Astrocyte of the spinal cord (primary cell): Measurements from ENCODE around the gene CALY.

Source experiments
- DNase-seq: peaks from one replicate; pipeline ENCODE4 v3.0.0; 2011; ENCODE audit warnings: low read depth, low spot score
- H3K4me3 ChIP-seq: 2 replicates; pipeline ENCODE4 v1.5.1; 2011; ENCODE audit warnings: low read depth, mild to moderate bottlenecking, low read length, moderate library complexity
- in situ Hi-C: cut with HindIII; loops from 2 replicates; pipeline ENCODE4 v1.10.0; 2017; ENCODE audit warnings: low sequenced_read_pairs
- TF ChIP-seq, protein P1 (sequence below): IDR thresholded peaks from 2 replicates; pipeline ENCODE4 v1.5.1; 2012; ENCODE audit warnings: low read depth, mild to moderate bottlenecking, low read length, inconsistent platforms

Gene CALY

DNA sequence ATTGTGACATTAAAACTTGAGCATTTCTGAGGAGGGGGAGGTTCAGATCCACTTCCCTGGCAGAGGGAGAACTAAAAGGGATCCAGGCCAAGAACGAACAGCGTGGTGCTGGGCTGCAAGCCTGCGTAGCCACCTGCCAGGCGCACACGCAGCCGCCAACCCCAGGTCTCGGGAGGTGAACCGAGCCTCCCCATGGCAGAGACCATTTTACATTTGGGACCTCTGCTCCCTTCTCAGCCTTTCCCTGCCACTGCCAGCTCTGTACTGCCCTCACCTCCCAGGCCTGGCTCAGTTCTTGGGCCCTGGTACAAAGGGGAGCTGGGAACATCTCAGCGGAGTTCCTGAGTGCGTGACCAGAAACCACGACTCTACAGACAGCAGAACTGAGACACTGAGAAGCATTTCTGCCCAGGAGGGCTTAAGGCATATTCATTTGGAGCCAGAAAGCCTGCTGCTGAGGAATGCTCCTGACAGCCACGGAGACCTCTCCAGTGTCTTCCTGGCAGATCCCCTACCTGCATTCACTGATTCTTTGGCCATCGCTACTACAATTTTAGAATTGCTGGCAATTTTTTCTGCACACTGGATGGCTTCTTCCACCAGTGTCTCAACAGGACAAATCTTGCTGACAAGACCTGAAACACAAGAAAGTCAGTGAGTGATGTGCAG is 28.9 kb upstream of the CALY start:
- H3K4me3 ChIP-seq = no peak overlapping the region
- DNase-seq = no peak
- in situ Hi-C loops = no loop called here
- TF ChIP-seq, protein P1, sequence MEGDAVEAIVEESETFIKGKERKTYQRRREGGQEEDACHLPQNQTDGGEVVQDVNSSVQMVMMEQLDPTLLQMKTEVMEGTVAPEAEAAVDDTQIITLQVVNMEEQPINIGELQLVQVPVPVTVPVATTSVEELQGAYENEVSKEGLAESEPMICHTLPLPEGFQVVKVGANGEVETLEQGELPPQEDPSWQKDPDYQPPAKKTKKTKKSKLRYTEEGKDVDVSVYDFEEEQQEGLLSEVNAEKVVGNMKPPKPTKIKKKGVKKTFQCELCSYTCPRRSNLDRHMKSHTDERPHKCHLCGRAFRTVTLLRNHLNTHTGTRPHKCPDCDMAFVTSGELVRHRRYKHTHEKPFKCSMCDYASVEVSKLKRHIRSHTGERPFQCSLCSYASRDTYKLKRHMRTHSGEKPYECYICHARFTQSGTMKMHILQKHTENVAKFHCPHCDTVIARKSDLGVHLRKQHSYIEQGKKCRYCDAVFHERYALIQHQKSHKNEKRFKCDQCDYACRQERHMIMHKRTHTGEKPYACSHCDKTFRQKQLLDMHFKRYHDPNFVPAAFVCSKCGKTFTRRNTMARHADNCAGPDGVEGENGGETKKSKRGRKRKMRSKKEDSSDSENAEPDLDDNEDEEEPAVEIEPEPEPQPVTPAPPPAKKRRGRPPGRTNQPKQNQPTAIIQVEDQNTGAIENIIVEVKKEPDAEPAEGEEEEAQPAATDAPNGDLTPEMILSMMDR = no peak

DNA sequence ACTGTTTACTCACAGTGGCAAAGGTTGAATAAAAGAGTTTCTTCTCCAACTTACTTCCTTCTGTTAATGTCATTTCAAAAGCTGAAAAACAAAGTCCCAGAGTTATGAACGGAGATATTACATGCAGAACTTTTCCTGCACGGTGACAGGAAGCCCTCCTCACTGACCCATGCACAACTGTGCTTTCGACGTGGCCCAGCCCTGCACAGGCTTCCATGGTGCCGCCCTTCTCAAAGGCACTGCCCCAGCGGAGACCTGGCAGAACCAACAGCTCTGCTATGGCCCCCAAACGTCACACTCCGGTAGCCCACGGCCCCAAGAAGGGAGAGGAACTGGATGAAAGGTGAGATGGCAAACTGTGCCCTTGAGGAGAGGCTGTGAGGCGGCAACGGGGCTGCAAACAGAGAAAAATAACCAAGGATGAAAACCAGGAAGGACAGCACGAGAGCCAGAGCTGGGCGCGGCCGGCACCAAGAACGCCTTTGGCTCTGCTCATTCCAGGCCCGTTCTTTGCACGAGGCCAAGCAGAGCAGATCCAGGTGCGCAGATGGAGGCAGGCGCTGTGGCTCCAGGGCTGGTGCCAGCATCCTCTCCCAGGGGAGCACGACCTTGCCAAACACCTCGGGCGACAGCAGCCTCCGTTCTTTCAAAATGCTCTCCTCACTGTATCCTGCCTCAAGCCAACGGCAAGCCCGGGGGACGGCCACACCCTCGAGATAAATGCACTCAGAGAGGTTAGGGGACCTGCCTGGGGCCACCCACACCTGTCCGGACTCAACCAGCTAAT is 28.1 kb upstream of the CALY start:
- DNase-seq = no peak
- in situ Hi-C loops = no loop called here
- TF ChIP-seq, protein P1 = no peak
- no peak overlapping the region for H3K4me3 ChIP-seq

DNA sequence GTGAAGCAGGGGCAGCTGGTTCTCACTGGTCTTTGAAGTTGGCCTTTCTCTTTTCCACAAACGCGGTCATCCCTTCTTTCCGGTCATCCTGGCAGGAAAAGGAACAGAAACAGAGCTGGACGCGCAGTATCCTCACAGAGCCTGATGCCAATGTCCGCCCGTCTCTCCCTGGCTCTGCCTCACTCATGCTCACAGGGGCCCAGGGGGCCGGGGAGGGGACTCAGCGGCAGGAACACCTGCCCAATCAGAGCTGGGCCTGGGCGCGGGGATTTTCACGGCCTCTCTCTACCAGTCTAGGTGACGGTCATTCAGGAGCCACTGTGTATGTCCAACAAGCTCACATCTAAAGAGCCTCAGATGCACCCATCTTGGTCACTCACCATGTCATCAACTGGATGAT is 26.1 kb upstream of the CALY start:
- in situ Hi-C loops = no loop called here
- no peak for DNase-seq
- no peak overlapping the region for H3K4me3 ChIP-seq
- TF ChIP-seq, protein P1 = no peak

DNA sequence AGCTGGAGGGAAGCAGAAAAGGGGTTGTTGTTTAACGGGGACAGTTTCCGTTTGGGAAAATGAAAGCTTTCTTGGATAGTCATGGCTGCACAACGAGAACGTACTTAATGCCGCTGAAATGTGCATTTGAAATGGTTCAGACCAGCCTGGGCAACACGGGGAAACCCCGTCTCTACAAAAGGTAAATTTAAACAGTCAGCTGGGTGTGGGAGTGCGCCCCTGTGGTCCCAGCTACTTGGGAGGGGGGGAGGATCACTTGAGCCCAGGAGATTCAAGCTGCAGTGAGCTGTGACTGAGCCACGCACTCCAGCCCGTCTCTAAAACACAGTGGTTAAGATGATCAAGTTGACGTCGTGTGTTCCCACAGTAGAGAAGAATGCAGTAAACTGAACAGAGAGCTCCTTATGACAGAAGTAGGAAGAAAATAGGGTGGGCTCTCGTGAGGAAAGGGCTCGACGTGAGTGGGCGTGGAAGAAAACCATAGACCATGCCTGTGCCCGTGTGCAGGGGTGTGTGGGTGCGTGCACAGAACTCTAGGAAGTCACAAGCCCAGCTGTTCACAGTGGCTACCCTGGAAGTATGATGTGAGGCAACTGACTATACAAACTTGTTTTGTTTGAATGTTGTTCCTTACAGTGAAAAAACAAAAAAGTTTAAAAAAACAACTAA is 25.2 kb upstream of the CALY start:
- TF ChIP-seq, protein P1 = no peak
- in situ Hi-C loops = no loop called here
- no peak for DNase-seq
- H3K4me3 ChIP-seq = no peak overlapping the region

DNA sequence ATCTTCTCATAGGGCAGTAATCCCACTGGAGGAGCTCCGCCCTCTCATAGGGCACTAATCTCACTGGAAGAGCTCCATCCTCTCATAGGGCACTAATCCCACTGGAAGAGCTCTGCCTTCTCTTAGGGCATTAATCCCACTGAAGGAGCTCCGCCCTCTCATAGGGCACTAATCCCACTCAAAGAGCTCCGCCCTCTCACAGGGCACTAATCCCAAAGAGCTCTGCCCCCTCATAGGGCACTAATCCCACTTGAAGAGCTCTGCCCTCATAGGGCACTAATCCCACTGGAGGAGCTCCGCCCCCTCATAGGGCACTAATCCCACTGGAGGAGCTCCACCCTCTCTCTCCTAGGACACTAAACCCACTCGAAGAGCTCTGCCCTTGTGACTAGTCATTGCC is 24.5 kb upstream of the CALY start:
- TF ChIP-seq, protein P1 = no peak
- DNase-seq = no peak
- no peak overlapping the region for H3K4me3 ChIP-seq
- in situ Hi-C loops = no loop called here

DNA sequence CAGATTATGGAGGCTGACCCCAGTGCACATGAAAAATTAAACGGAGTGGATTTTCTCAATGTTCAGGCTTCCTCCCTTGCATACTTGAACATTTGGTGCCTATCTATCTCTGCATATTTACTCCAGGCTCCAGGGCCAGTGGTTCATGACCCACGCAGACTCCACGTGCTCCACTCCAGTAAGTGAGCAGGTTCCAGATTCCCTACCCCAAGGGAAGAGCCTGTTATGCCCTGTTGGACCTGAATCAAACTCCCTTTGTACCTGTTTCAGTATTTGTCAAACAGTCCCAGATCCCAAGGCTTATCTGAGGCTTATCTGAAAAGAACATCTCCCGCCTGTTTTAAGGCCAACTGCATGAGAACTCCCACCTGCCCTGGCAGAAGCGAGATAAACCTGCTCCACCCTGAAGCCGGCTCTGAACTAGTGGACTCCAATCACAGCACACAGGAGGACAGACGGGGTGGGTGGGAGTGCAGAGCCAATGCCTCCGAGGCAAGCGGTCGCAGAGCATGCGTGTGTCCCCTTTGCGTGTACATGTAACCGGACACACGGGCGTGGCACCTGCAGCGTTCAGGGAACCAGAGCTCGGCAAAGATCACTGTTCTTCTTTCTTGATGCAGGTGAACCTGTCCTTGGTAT is 23.4 kb upstream of the CALY start:
- in situ Hi-C loops = no loop called here
- DNase-seq = no peak
- TF ChIP-seq, protein P1 = no peak
- no peak overlapping the region for H3K4me3 ChIP-seq
